Smooth muscle cell (in vitro differentiated cells): ENCODE data around the gene SNAPC4. TPM values are rescaled to one million over a fixed set of nuclear protein-coding genes. Genes with fewer than 3 reads are reported as not detected.

ENCODE experiments used
- DNase-seq: peaks from one replicate; lab custom pipeline; 2025; ENCODE audit not compliant: unreplicated experiment; lab: John Stamatoyannopoulos, UW
- H2AFZ ChIP-seq: fragments of 200-600 bp; sonication (generic); 2 replicates; pipeline ENCODE4 v1.6.0; 2016; ENCODE audit warnings: antibody characterized with exemption, low read depth, mild to moderate bottlenecking
- H3F3A ChIP-seq: fragments of 200-600 bp; sonication (generic); 2 replicates; pipeline ENCODE4 v1.6.0; 2017; ENCODE audit warnings: antibody characterized with exemption, low read depth
- H3K27ac ChIP-seq: fragments of 200-600 bp; sonication (generic); 2 replicates; pipeline ENCODE4 v1.5.1; 2016; ENCODE audit warnings: low read depth, mild to moderate bottlenecking
- H3K27me3 ChIP-seq: fragments of 200-600 bp; sonication (generic); 2 replicates; pipeline ENCODE4 v1.6.1; 2016; ENCODE audit warnings: low read depth, mild to moderate bottlenecking
- H3K36me3 ChIP-seq: fragments of 200-600 bp; sonication (generic); 2 replicates; pipeline ENCODE4 v1.5.1; 2016; ENCODE audit warnings: low read depth
- H3K4me1 ChIP-seq: fragments of 200-600 bp; sonication (generic); 2 replicates; pipeline ENCODE4 v1.5.1; 2016; ENCODE audit warnings: low read depth
- H3K4me2 ChIP-seq: fragments of 200-600 bp; sonication (generic); 2 replicates; pipeline ENCODE4 v1.6.0; 2016; ENCODE audit warnings: mild to moderate bottlenecking
- H3K4me3 ChIP-seq: fragments of 200-600 bp; sonication (generic); 2 replicates; pipeline ENCODE4 v1.5.1; 2016; ENCODE audit warnings: mild to moderate bottlenecking
- H3K79me2 ChIP-seq: fragments of 200-600 bp; sonication (generic); 2 replicates; pipeline ENCODE4 v1.6.0; 2016; ENCODE audit warnings: low read depth, mild to moderate bottlenecking
- H3K9ac ChIP-seq: fragments of 200-600 bp; sonication (generic); 2 replicates; pipeline ENCODE4 v1.6.0; 2016; ENCODE audit warnings: low read depth
- H3K9me3 ChIP-seq: fragments of 200-600 bp; sonication (generic); replicated peaks from 2 replicates; pipeline ENCODE4 v1.5.1; 2016; ENCODE audit warnings: low read depth
- H4K20me1 ChIP-seq: fragments of 200-600 bp; sonication (generic); 2 replicates; pipeline ENCODE4 v1.6.0; 2016; ENCODE audit warnings: low read depth
- CTCF ChIP-seq: fragments of 200-600 bp; sonication (generic); IDR thresholded peaks from 2 replicates; pipeline ENCODE4 v1.5.1; 2017; ENCODE audit warnings: borderline replicate concordance, mild to moderate bottlenecking, antibody characterized with exemption; ENCODE audit not compliant: insufficient read depth, poor library complexity, severe bottlenecking
- WGBS: methylation state at CpG from one replicate; pipeline ENCODE4 v1.1.7; 2016; ENCODE audit warnings: low lambda C conversion rate; 5-methylcytosine and 5-hydroxymethylcytosine counted together
- polyA plus RNA-seq: library from polyadenylated mRNA; unstranded; fragments of >200 nt; fragmentation: Nextera tagmentation; extraction: Ambion mirVana; gene quantifications from 2 replicates; pipeline ENCODE4 v1.2.1, GENCODE V29; 2016
- total RNA-seq: library from RNA; depleted of rRNA; stranded (reverse); fragments of >200 nt; gene quantifications from 2 replicates; pipeline ENCODE4 v1.2.3, GENCODE V29; 2014

SNAPC4 gene
- total and polyA plus RNA-seq, 2 experiments from 2014 or later = 4.2 to 9.0 TPM

- Histone ChIP-seq H3K9ac (no peak overlapping the region), H4K20me1 (peaks cover 6% of the 10 kb centered on the region), H3K9me3 (no peaks in the 10 kb centered on the region), H3K4me3 (no peak overlapping the region), H3K36me3 (no peaks in the 10 kb centered on the region), H3K79me2 (peaks cover 16% of the 10 kb centered on the region), H3K4me2 (no peak overlapping the region), H3K4me1 (peaks cover 10% of the 10 kb centered on the region), H3K27me3 (no peaks in the 10 kb centered on the region), H3K27ac (no peak overlapping the region), H3F3A (peaks cover 7% of the 10 kb centered on the region), H2AFZ (no peak overlapping the region)
- 97% methylated on average over 7 of the region's 7 CpGs for WGBS
- no peak for TF ChIP-seq CTCF
- no peak for DNase-seq
These were observed 5.5 kb upstream of the SNAPC4 start for GRCh38 chr9:136405481-136405880.

- 98% methylated on average over 14 of the region's 14 CpGs for WGBS
- no peak for TF ChIP-seq CTCF
These were observed 4.8 kb upstream of the SNAPC4 start for GRCh38 chr9:136404801-136405136.

GRCh38 chr9:136403915-136404800 lies 4.2 kb upstream of the SNAPC4 start:
- H3K79me2 ChIP-seq = peaks cover 15% of the 10 kb centered on the region
- no peak for TF ChIP-seq CTCF
- H3K9me3 ChIP-seq = no peaks in the 10 kb centered on the region
- H4K20me1 ChIP-seq = peaks cover 4% of the 10 kb centered on the region
- no peak overlapping the region for H3K4me2 ChIP-seq
- H2AFZ ChIP-seq = no peak overlapping the region
- peaks cover 3% of the 10 kb centered on the region for H3K4me1 ChIP-seq
- no peak overlapping the region for H3K4me3 ChIP-seq
- peaks cover 7% of the 10 kb centered on the region for H3F3A ChIP-seq
- no peaks in the 10 kb centered on the region for H3K27me3 ChIP-seq
- no peak overlapping the region for H3K9ac ChIP-seq
- no peak overlapping the region for H3K27ac ChIP-seq
- WGBS = 96% methylated on average over 32 of the region's 32 CpGs
- DNase-seq = no peak
- H3K36me3 ChIP-seq = no peaks in the 10 kb centered on the region

More at GRCh38 chr9:136404801-136405136, 4.8 kb upstream of the SNAPC4 start:
- Histone ChIP-seq H4K20me1 (peaks cover 6% of the 10 kb centered on the region), H3K36me3 (no peaks in the 10 kb centered on the region), H3K4me2 (no peak overlapping the region), H2AFZ (no peak overlapping the region), H3K4me1 (peaks cover 7% of the 10 kb centered on the region), H3K9me3 (no peaks in the 10 kb centered on the region), H3K27me3 (no peaks in the 10 kb centered on the region), H3K27ac (no peak overlapping the region), H3F3A (peaks cover 7% of the 10 kb centered on the region), H3K9ac (no peak overlapping the region), H3K79me2 (peaks cover 15% of the 10 kb centered on the region), H3K4me3 (no peak overlapping the region)
- no peak for DNase-seq

GRCh38 chr9:136403538-136403914 lies 3.6 kb upstream of the SNAPC4 start:
- Histone ChIP-seq H2AFZ (no peak overlapping the region), H3K9ac (no peak overlapping the region), H3K4me3 (no peak overlapping the region), H3K27ac (no peak overlapping the region), H3K4me1 (peaks cover 7% of the 10 kb centered on the region), H3F3A (peaks cover 7% of the 10 kb centered on the region), H3K9me3 (no peaks in the 10 kb centered on the region), H3K79me2 (peaks cover 15% of the 10 kb centered on the region), H3K36me3 (no peaks in the 10 kb centered on the region), H3K4me2 (no peak overlapping the region), H4K20me1 (peaks cover 10% of the 10 kb centered on the region), H3K27me3 (no peaks in the 10 kb centered on the region)
- no peak for TF ChIP-seq CTCF
- DNase-seq = no peak
- WGBS = 96% methylated on average over 5 of the region's 5 CpGs
